ENCODE measurements around the gene IFT27.
"Not testable (repeated sequence)": the region's sequence is repeated elsewhere in the genome, so short reads cannot be mapped to it uniquely, and the experiment has no call there.

The IFT27 gene

DNA sequence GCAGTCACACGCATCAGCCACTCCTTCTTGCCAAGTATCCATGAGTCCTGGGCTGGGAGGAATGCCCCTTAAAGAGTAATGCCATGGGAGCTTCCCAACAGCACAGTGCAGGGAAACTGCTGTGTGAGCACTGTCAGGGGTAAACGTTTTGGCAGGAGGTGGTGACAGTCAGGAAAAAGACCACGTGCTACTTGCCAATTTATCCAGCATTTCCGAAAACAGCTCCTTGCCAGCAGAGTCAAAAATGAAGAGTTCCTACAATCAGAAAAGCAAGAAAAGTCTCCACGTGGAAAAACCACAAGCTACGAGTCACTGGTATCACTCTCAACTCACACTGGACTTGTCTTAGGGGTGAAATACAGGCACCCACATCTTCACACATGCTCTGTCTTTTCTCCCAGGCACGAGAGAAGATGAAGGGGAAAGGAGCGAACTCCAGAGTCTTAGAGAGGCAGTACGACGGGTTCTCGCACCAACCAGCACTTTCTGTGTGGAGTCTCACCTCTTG is 9.9 kb downstream of the IFT27 start:
- DNase-seq (ENCODE audit: extremely low read depth in 1 of 2, low read depth in 1 of 2), result no peak

DNA sequence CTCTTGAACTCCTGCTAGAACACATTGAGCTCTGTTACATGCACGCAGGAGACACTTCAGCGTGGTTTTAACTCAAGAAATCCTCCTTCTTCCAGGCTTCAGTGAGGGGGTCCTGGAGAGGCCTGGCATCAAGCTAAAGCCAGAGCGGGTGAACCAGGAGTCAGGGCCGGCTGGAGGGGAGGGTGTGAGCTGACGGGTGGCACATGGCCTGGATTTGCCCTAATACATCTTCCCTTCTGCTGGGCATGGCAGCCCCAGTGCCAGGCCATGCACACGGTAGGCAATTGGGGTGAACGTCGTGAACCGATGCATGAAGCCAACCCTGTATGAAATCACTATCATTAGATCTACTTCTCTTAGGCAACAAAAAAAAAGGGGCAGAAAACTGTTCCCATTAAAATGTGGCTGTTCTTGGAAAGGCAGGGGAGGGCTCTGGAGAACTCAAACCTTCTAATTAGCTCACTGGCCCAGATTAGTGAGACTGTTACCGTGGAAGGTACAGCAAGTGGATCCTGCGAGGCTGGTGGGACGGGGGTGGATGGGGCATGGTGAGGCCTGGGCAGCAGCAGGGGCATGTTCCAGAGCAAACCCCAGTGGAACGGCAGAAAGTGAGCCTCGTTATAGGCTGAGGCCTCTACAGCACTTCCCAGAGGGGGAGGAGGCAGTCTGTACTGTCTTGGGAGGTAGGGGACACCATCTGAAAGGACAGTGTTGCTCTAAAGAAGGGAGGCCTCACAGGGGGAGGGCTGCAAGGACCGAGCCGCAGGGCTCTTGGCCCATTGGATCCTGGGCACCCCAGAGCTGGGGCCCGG is 10.6 kb downstream of the IFT27 start:
- DNase-seq (ENCODE audit: extremely low read depth in 1 of 2, low read depth in 1 of 2), result no peak

DNA sequence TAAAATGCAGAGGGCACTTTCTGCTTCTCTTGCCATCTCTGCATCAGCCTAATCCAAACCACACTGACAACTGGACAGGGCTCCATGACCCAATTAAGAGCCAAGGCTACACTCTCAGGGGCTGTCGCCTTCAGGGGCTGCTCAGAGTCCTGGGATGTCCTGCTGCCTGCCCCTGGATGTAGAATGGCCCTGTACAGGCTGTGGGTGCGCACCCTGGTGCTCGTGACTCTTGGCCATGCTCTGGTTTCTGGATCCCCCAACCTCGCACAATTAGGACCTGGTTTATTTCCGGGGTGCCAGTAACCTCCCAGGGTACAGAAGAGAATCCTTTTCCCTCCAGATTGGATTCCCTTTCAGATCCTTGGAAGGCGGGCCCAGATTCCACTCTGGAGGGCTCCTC is 11.3 kb downstream of the IFT27 start:
- DNase-seq (ENCODE audit: extremely low read depth in 1 of 2, low read depth in 1 of 2), result no peak

DNA sequence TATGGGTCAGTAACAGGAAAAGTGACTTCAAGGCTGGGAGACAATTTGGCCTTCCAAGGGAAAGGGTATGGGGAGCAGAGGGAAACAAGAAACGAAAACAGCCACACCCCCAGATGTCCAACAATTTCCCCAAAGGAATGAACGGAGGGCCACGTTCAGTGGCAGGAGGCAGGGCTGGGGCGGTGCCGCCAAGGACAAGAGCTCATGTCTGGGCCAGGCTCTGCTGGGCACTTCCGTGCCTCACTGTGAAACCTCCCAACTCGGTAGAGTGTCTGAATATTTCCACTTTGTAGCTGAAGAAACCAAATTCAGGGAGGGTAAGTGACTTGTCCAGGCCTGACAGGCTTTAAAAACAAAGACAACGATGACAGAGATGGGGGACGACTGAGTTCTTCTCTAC is 11.9 kb downstream of the IFT27 start:
- no peak for DNase-seq (ENCODE audit: extremely low read depth in 1 of 2, low read depth in 1 of 2)

DNA sequence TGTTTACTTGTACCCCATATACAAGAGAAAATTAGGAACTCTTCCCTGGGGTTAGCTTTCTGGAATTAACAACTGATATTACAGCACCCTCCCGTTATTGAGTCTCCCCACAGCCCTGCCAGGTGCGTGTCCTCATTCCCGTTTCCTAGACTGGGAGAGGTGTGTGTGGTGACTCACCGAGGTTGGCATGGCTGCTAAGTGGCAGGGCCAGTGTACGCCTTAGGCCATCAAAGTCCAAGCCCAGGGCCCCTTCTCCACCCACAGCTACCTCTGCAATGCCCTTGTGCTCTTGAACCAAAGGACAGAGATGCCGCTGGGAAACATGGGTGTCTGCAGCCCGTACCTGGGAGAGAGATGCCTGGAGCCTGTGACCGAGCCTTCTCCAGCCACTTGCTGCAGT is 12.3 kb downstream of the IFT27 start:
- DNase-seq (ENCODE audit: extremely low read depth in 1 of 2, low read depth in 1 of 2), result no peak

DNA sequence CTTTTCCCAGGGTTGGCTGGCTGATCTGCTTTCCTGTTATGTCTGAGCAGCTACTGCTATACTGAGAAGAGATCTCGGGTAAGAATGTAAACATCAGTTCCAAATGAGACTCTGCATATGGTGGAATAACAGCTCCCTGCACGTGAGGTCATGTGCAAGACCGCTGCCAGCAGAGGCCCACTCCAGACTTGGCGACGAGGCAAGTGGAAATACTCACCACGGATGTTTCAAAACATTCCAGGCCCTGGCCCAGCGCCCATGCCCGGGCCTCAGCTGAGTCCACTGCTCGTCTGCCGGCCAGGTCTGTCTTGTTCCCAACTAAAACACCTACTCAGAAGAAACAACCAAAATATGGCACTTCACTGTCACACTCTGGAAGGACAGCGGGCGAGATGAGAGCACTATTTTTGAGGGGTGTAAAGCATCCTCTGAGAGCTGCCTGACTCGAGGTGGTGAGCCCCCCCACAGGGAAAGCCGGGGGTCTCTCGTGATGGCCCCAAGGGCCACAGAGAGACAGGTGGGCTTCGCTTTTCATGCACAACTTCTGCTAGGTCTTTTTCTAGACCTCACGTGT is 13.1 kb downstream of the IFT27 start:
- no peak for DNase-seq (ENCODE audit: extremely low read depth in 1 of 2, low read depth in 1 of 2)

DNA sequence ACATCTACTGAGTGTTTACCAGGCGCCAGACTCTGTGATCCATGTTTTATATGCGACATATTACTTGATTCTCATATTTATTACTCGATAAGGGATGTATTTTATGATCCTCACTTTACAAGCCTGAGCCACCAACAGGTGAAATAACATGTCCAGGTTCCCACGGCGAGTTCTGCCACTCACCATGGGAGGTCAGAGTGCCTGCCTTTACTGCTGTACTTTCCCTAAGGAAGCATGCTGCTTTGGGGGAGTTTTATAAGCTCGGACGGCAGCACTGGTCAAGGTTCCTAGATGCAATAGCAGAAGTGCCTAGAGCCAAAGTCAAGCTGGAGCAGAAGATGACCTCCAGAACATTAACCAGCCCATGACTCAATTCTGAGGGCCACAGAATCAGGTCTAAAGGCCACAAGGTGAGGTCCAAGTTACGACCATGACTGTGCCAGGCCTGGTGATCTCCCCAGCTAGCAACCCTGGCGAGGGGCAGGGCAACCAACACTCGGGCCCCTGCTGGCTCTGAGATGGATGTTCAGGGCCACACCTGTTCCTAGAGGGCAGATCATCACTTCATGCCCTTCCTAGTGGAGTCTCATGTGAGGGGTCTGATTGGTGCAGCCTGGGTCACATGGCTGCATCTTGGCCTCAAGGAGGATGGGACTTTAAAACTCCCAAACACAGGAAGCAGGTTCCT is 14.2 kb downstream of the IFT27 start:
- no peak for DNase-seq (ENCODE audit: extremely low read depth in 1 of 2, low read depth in 1 of 2)

DNA sequence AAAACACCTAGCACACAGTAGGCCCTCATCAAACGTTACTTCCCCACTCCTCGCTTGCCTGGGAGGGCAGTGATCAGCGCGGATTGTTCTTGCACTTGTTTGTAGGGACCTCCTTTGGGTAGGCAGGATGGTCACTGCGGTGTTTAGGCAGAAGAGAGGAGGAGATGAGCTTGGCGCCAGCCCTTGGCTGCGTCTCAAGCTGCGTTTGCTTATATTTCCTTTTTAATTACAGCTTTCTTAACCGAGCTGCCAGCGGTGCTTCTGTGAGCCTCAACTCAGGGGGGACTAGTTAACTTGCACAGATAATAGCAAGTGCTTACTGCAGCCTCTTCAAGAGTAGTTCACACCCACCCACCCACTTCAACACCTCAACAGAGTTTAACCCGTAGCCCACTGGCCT is 15.1 kb downstream of the IFT27 start:
- DNase-seq (ENCODE audit: extremely low read depth in 1 of 2, low read depth in 1 of 2), result no peak

DNA sequence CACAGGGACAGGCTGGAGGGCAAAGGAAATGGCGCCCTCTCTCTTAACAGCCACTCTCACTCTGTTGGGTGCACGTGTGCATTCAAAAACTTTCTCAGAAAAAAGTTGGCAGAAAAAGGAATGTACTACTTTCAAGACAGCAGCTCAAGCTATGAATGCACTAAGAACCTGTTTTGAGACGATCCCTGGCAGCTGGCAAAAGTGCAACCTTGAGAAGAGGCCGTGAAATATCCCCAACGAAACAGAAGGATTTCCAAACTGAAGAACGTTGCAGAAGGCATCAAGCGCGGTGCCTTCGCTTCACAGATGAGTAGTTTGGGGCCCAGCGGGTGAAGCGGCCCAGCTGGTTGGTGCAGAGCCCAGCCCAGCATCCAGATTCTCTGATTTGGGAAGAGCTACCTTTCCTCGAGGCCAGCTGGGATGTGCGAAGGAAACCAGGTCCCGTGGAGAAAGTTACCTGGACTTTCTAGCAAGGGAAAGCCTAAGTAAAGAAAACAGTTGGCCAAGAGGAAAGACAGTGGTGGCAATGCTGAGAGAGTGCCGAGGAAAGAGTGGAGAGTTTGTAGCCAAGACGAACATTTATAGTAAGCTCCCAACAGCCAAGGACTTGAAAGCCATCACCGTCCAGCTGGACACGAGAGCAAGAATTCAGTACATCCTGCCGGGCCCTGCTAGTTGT is 16.3 kb downstream of the IFT27 start:
- no peak for DNase-seq (ENCODE audit: extremely low read depth in 1 of 2, low read depth in 1 of 2)

DNA sequence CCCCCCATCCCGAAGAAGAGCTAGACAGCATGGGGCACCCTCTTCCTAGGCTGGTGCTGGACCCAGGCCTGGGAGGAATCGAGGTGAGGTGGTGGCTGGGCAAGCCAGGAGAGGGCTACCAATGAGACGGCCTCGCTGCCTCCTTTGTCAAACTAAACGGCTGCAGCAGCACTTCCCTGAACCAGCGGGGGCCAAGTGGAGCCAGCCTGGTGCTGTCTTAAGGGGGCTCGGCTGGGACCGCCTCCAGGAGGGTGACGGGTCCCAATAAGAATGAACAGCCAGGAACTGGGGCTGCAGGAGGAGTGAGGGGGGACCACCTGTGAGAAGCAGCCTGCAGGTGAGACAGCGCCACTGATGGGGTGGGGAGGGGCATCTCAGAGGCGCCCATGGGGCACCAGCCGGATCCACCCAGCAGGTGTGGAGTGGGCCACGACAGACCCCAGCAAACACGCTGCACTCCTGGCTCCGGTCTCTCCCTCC is 17.1 kb downstream of the IFT27 start:
- no peak for DNase-seq (ENCODE audit: extremely low read depth in 1 of 2, low read depth in 1 of 2)

DNA sequence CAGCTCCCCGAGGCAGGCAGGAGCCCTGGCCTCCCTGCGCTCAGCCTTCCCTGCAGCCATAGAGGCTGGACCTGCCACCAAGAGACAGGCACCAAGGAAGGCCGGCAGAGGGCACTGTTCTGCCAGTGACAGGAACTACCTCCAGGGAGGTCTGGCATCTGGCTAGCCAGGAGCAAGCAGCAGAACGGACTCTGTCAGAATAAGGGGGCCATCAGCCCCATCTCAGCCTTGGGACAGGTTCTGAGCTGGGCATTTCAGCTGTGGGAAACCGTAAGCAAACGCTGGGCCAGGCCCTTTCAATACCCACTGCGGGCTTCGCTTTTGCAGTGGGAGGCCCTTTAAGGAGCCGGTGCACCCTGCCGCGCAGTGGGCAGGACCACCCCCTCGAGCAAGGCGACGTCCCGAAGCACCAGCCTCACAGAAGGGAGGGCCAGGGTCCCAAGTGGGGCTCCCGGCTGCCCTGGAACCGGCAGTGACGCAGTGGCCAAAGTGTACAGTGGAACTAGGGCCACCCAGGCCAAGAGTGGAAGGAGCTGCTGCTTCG is 18.2 kb downstream of the IFT27 start:
- peak; percentile 47 to 68 for DNase-seq (ENCODE audit: extremely low read depth in 1 of 2, low read depth in 1 of 2)

DNA sequence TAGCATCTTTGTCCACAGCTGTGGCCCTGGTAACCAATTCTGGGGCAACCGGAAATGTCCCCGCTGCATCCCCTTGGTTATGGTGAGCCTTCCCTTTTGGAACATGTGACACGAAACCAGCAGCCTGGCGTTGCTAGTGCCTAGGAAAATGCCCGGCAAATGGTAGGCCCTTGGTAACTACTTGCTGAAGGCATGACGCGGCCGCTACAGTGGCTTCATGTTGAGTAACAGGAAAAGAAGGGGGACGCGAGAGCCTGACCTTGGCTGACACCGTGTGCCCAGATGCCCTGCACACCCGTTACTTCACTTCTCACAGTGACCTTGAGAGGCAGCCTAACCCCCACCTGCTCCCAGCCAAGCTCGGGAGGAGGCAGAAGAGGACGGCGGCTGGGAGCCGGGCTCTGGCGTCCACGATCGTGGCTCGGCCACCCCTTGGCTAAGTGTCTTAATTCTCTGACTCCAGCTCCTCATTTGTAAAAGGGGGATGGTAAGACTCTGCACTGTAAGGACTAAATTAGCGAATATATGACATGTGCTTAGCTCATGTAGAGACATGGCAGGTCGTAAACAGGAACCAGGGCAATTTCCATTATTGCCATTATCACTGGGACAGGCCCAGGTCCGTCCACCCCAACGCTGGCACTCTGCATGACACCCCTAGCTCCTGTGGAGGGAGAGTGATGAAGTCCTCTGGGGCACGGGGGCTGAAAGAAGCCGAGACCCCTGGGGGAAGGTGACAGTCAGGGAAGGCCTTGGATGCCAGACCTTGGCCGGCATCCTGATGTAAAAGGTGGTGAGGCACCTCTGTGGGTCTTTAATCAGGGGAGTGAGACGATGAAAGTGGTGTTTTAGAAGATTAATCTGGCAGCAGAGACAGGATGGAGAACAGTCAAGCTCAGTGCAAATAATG is 18.9 kb downstream of the IFT27 start:
- no peak for DNase-seq (ENCODE audit: extremely low read depth in 1 of 2, low read depth in 1 of 2)

DNA sequence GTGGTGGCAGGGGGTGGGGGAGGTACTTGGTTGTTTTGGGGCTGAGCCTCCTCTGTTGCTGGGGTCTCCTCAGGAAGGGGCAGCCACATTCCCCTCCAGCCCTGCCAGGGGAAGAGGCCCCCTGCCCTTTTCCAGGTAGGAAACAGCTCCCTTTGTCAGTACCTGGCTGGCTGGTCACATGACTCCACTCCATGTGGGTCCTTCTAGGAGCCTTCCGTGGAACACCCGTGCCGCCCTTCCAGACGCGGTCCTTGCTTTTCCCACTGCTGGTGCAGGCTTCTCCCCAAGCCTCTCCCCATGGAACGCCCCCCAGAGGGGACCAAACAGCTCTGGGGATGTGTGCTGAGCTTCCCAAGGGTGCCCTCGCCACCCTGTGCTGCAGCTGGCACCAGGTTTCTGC is 19.9 kb downstream of the IFT27 start:
- no peak for DNase-seq (ENCODE audit: extremely low read depth in 1 of 2, low read depth in 1 of 2)

DNA sequence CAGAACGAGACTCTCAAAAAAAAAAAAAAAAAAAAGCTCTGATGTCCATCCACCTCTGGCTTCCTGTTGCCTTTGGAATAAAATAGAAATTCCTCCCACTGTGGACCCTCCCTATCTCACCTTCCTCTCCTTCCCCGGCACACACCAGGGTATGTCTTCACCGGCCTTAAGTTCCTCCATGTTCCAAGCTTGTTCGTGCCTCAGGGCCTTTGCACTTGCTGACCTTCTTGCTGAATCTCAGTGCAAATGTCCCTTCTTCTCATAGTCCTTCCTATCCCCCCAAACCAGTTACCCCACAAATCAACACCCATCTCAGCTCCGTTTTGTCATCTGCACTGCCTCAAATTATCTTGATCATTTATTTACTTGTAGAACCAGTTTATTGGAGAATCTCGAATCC is 20.6 kb downstream of the IFT27 start:
- no peak for DNase-seq (ENCODE audit: extremely low read depth in 1 of 2, low read depth in 1 of 2)

DNA sequence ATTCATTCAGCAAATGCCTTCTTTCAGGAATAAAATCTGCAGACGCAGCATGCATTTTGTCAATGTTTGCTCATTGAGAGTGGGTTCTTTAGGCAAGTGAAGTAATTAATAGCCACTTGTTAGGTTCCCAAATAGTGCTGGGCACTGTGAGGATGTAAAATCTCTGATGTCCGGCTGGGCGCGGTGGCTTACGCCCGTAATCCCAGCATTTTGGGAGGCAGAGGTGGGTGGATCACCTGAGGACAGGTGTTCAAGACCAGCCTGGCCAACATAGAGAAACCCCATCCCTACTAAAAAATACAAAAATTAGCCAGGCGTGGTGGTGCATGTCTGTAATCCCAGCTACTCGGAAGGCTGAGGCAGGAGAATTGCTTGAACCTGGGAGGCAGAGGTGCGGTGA is 21.0 kb downstream of the IFT27 start:
- not testable (repeated sequence) for DNase-seq (ENCODE audit: extremely low read depth in 1 of 2, low read depth in 1 of 2)

DNA sequence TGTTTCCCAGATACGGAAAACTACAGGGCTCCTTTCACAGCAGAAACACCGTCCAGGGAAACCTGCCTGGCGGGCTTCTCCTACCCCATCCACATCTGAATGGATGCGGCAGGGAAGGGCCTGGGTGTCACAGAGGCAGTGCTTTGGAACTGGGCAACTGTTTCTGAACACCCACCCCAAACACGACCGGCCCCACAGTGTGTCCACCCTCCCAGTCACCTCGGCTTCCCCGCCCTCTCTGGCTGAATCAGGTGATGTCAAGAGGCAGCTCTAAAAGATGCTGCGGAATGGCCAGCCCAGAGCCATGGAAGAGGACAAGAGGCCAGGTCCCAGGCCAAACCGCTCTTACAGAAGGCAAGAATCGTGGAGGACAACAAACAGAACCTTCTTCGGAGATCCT is 22.0 kb downstream of the IFT27 start:
- DNase-seq (ENCODE audit: extremely low read depth in 1 of 2, low read depth in 1 of 2), result no peak

DNA sequence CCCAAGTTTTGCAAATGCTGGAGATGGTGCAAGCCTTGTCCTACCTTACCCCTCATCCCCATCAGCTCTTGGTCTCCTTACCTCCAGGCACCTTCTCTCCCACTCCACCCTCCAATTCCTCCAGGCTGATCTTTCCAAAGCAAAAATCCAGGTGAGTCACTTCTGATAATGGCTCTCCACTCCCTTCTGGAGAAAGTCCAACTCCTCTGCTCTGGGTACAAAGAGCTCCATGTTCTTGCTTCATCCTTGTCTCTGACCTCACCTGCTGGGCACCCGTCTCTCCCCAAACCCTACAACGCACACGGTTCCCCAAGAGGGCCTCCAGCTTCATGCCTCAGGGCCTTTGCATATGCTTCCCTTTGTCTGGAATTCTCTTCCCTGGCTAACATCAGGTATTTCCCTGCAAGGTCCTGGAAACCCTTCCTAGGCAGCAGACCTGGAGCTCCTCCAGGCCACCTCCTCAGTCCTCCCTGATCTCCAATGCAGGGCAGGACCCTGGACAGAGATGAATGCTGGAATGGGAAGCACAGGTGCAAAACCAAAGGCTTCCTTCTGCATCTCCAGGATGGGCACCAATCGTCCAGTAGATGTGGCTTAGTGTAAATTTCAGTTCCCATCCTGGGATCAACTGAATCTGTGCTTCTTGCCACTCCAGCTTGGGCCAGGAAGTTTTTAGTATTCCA is 22.7 kb downstream of the IFT27 start:
- DNase-seq (ENCODE audit: extremely low read depth in 1 of 2, low read depth in 1 of 2), result no peak

DNA sequence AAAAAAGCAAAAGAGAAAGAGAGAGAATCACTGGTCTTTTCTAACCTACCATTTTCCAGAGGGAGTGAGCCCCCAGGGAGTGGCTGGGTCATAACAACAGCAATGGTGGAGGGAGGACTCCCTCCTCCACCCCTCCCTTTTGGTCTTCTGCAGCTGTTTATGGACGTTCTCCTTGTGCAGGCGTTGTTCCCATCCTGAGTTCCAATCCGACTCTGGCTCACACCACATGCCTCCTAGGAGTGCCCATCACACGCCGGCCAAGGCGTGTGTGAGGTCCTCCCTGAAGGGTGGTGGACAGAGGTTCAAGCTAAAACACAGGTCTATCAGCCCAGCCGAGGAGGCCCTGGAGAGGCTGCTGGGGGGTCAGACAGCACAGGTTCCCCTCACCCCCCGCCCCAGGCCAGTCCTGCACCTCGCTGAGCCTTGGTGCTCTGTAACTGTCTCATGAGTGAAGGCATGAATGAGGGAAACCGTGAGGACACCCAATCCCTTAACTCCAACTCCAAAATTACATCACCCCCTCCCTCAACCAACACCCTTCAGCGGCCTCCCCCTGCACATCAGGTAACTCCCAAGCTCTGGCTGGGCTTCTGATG is 29.4 kb downstream of the IFT27 start:
- DNase-seq (ENCODE audit: extremely low read depth in 1 of 2, low read depth in 1 of 2), result no peak

Data from stimulated activated CD8-positive, alpha-beta memory T cell treated with anti-CD3 and anti-CD28 coated beads, Interleukin-7, amount 100 ng/mL, for 48 hours (primary cell).